K562 (cell line): ENCODE measurements around the gene CACNG1. TPM values are rescaled to one million over a fixed set of nuclear protein-coding genes. Genes with fewer than 3 reads are reported as not detected.

Source experiments
- ATAC-seq: fragments of 200-7000 bp; cut with Tn5 transposase; 3 replicates; pipeline ENCODE4 v1.9.1; 2020; ENCODE audit warnings: moderate library complexity
- BruUV-seq: library from RNA; stranded (reverse); fragments of 400-500 nt; replicated peaks from 2 replicates; lab custom pipeline; 2021; lab: Mats Ljungman, UMichigan
- CTCF ChIA-PET: fragments of 300-600 bp; formaldehyde crosslinking; extraction: SDS; loops from one replicate; lab custom pipeline; 2021; ENCODE audit warnings: low intra/inter-chr PET ratio; lab: Yijun Ruan, JAX
- POLR2A ChIA-PET: fragments of 300-600, 350-650 bp; sonication (Branson Sonifier 250); formaldehyde crosslinking; extraction: SDS; loops from one replicate; lab custom pipeline; 2021; ENCODE audit warnings: antibody characterized with exemption, inconsistent platforms; lab: Yijun Ruan, JAX
- DNase-seq, 4 experiments: peaks; one replicate each; pipeline versions ENCODE4 v3.0.0 to v3.0.0-alpha.2; 2011 to 2018; ENCODE audit warnings: low spot score in 3 of 4, mixed read lengths in 3 of 4; ENCODE audit errors: extremely low read depth in 1 of 4
- FAIRE-seq: peaks from 2 replicates; lab custom pipeline; 2011; peaks lifted over from hg19 to GRCh38; lab: Jason Lieb, UNC
- H2AFZ ChIP-seq: 2 replicates; pipeline ENCODE4 v1.6.0; 2011; ENCODE audit warnings: low read depth, low read length, control low read depth, inconsistent platforms
- H3K27ac ChIP-seq: fragments of 200-600 bp; 3 replicates; pipeline ENCODE4 v1.8.0; 2011; ENCODE audit warnings: low read depth, mild to moderate bottlenecking, control low read depth, inconsistent platforms, low read length, moderate library complexity, mixed read lengths; ENCODE audit errors: extremely low read depth
- H3K27me3 ChIP-seq, 2 experiments: fragments of 300-600 bp in 1 of 2; 2 replicates in 1 of 2; 3 replicates in 1 of 2; pipeline versions ENCODE4 v1.6.0 to v1.8.0; 2011; ENCODE audit warnings: inconsistent platforms in 2 of 2, low read length in 2 of 2, mild to moderate bottlenecking in 1 of 2, mixed read lengths in 1 of 2, moderate library complexity in 1 of 2; ENCODE audit not compliant: control insufficient read depth in 2 of 2, insufficient read depth in 2 of 2
- H3K36me3 ChIP-seq: fragments of 300-600 bp; 3 replicates; pipeline ENCODE4 v1.8.0; 2011; ENCODE audit warnings: mild to moderate bottlenecking, low read length, inconsistent platforms; ENCODE audit not compliant: control insufficient read depth, insufficient read depth
- H3K4me1 ChIP-seq, 2 experiments: fragments of 200-600 bp in 1 of 2; replicated peaks in 1 of 2; 2 replicates in 1 of 2; 3 replicates in 1 of 2; pipeline versions ENCODE4 v1.5.1 to v1.8.0; 2011; ENCODE audit warnings: inconsistent platforms in 2 of 2, low read length in 2 of 2, mild to moderate bottlenecking in 1 of 2, mixed read lengths in 1 of 2, moderate library complexity in 1 of 2; ENCODE audit not compliant: control insufficient read depth in 2 of 2, insufficient read depth in 2 of 2
- H3K4me2 ChIP-seq: 2 replicates; pipeline ENCODE4 v1.6.1; 2011; ENCODE audit warnings: low read length, control low read depth, inconsistent platforms, mixed read lengths; ENCODE audit not compliant: insufficient read depth
- H3K4me3 ChIP-seq: fragments of 200-600 bp; sonication (generic), shearing (Covaris generic); 2 replicates; pipeline ENCODE4 v1.5.1; 2016; ENCODE audit warnings: control low read depth, inconsistent platforms
- H3K79me2 ChIP-seq: fragments of 200-600 bp; 3 replicates; pipeline ENCODE4 v1.8.0; 2011; ENCODE audit warnings: low read length, inconsistent platforms; ENCODE audit not compliant: control insufficient read depth, insufficient read depth
- H3K9ac ChIP-seq, 2 experiments: 2 replicates each; pipeline versions ENCODE4 v1.6.0 to v1.6.1; 2011; ENCODE audit warnings: low read depth in 2 of 2, low read length in 2 of 2, control low read depth in 1 of 2, inconsistent platforms in 1 of 2, mild to moderate bottlenecking in 1 of 2, mixed read lengths in 1 of 2; ENCODE audit not compliant: insufficient read depth in 1 of 2
- H3K9me1 ChIP-seq: one replicate; pipeline ENCODE4 v1.6.0; 2011; ENCODE audit warnings: inconsistent platforms, mild to moderate bottlenecking, low read length, moderate library complexity; ENCODE audit not compliant: control insufficient read depth, insufficient read depth
- H3K9me3 ChIP-seq: replicated peaks from 2 replicates; pipeline ENCODE4 v1.5.1; 2011; ENCODE audit warnings: low read depth, low read length, inconsistent platforms; ENCODE audit not compliant: control insufficient read depth, insufficient read depth
- H4K20me1 ChIP-seq: replicated peaks from 2 replicates; pipeline ENCODE4 v1.6.1; 2011; ENCODE audit warnings: low read length, inconsistent platforms, mixed read lengths; ENCODE audit not compliant: control insufficient read depth, insufficient read depth
- FOXK1 ChIP-seq: sonication (generic); formaldehyde crosslinking; IDR thresholded peaks from 2 replicates; pipeline ENCODE4 v1.8.0; 2022; ENCODE audit warnings: missing genetic modification reagents, mild to moderate bottlenecking, borderline replicate concordance
- MAFG ChIP-seq: fragments of 450-650 bp; conservative IDR thresholded peaks from 2 replicates; pipeline ENCODE4 v1.6.1; 2016; ENCODE audit warnings: missing genetic modification characterization, missing compliant biosample characterization
- MEIS2 ChIP-seq: fragments of 450-650 bp; IDR thresholded peaks from 2 replicates; pipeline ENCODE4 v1.6.1; 2014; ENCODE audit warnings: mild to moderate bottlenecking; ENCODE audit not compliant: partially characterized antibody
- NR1H2 ChIP-seq: sonication (generic); formaldehyde crosslinking; IDR thresholded peaks from 2 replicates; pipeline ENCODE4 v1.4.0; 2020; ENCODE audit warnings: mild to moderate bottlenecking, missing genetic modification reagents
- POLR2AphosphoS2 ChIP-seq: IDR thresholded peaks from 2 replicates; pipeline ENCODE4 v1.6.1; 2012; ENCODE audit warnings: low read length, improper control_type of control experiment
- PURB ChIP-seq: sonication (generic); formaldehyde crosslinking; IDR thresholded peaks from 2 replicates; pipeline ENCODE4 v1.9.0; 2021; ENCODE audit warnings: low read depth, mild to moderate bottlenecking, missing genetic modification reagents
- STAG1 ChIP-seq: sonication (generic); formaldehyde crosslinking; IDR thresholded peaks from 2 replicates; pipeline ENCODE4 v1.5.0; 2020; ENCODE audit warnings: missing genetic modification reagents, borderline replicate concordance
- XRCC5 ChIP-seq: fragments of 200-400 bp; formaldehyde crosslinking; IDR thresholded peaks from 2 replicates; pipeline ENCODE4 v1.6.1; 2017; ENCODE audit warnings: low read depth, mild to moderate bottlenecking, low read length
- ZC3H11A ChIP-seq: IDR thresholded peaks from 2 replicates; pipeline ENCODE4 v1.6.1; 2012; ENCODE audit warnings: low read depth, low read length, improper control_type of control experiment
- ZNF282 ChIP-seq: sonication (generic); formaldehyde crosslinking; IDR thresholded peaks from 2 replicates; pipeline ENCODE4 v1.8.1; 2023; ENCODE audit warnings: missing genetic modification reagents
- WGBS: fragments of 100-300 bp; shearing (Covaris generic); methylation state at CpG from one replicate; pipeline ENCODE4 v1.1.6; 2016; ENCODE audit warnings: low coverage, mixed read lengths; ENCODE audit not compliant: insufficient coverage; ENCODE audit errors: missing lambda C conversion rate; 5-methylcytosine and 5-hydroxymethylcytosine counted together
- in situ Hi-C: fragments of 300-500 bp; cut with MboI; formaldehyde crosslinking; loops from 4 replicates; pipeline ENCODE4 v1.15.0; 2018; ENCODE audit warnings: inconsistent platforms, mixed read lengths
- intact Hi-C: fragments of 100-400 bp; cut with micrococcal nuclease; formaldehyde crosslinking; loops from 2 replicates; pipeline ENCODE4 v1.14.2; 2022
- polyA plus RNA-seq, 8 experiments: library from polyadenylated mRNA; depleted of rRNA in 4 of 8; stranded (reverse) in 5 of 8; unstranded in 3 of 8; fragments of >200 nt; fragmentation: Nextera tagmentation in 2 of 8; fragmentation: Illumina TruSeq in 1 of 8; extraction: Ambion mirVana in 2 of 8; extraction: Trizol in 1 of 8; gene quantifications; 2 replicates each; pipeline versions ENCODE4 v1.2.1 to v1.2.3, GENCODE V29; 2011 to 2014; ENCODE audit warnings: inconsistent platforms in 1 of 8, missing spikeins in 1 of 8
- total RNA-seq, 7 experiments: library from RNA; depleted of rRNA in 6 of 7; stranded (reverse); fragments of >200 nt in 6 of 7; fragmentation: Illumina TruSeq in 2 of 7; extraction: Trizol in 2 of 7; gene quantifications; 2 replicates each; pipeline versions ENCODE4 v1.2.1 to v1.2.3, GENCODE V29; 2011 to 2021; ENCODE audit warnings: low replicate concordance in 1 of 7
- TF ChIP-seq, protein P1 (sequence below): fragments of 450-650 bp; IDR thresholded peaks from 2 replicates; pipeline ENCODE4 v1.6.1; 2018; ENCODE audit not compliant: partially characterized antibody
- TF ChIP-seq, protein P2 (sequence below), 2 experiments: fragments of 450-650 bp; formaldehyde crosslinking in 1 of 2; IDR thresholded peaks; 2 replicates each; pipeline versions ENCODE4 v1.4.0 to v1.6.1; 2014 to 2020; ENCODE audit warnings: mild to moderate bottlenecking in 2 of 2, borderline replicate concordance in 1 of 2, low read depth in 1 of 2

The CACNG1 gene
- total and polyA plus RNA-seq, 9 of the 15 experiments (the other 6 are each of a cell fraction or from before 2014, with no cell fraction given), result not detected

DNA sequence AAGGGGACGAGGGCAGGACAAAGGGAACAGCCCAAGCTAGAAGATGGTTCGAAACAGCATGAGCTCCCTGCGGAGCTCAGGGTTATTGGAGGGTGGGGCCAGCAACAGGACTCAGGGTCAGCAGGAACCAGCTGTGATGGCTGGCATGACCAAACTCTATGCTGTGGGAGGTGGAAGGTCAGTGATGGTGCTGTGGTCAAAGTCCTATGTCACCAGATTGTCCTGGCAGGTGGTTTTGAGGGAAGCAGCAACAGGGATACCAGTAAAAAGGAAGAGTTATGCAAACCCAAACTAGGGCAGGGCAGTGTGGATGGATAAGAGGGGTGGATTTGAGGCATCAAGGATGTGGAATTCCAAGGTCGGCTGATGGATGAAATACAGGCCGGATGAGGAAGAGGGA, 47.4 kb upstream of the CACNG1 start:
- no peak overlapping the region for H3K9ac ChIP-seq
- in situ Hi-C loops (no loop called here), intact Hi-C loops (no loop called here)
- ATAC-seq, result no peak
- no peaks in the 10 kb centered on the region for H4K20me1 ChIP-seq
- no peaks in the 10 kb centered on the region for H3K36me3 ChIP-seq
- no peak for DNase-seq
- peaks cover 15 to 59% of the 10 kb centered on the region in 2 experiments for H3K27me3 ChIP-seq
- no peaks in the 10 kb centered on the region for H3K9me1 ChIP-seq
- no peaks in the 10 kb centered on the region for H3K4me1 ChIP-seq
- H2AFZ ChIP-seq, result no peak overlapping the region
- no peak overlapping the region for H3K4me3 ChIP-seq
- H3K27ac ChIP-seq, result no peak overlapping the region
- FAIRE-seq, result no peak
- CTCF ChIA-PET, result no interaction called here
- no TSS peak for BruUV-seq
- WGBS, result 0% methylated on average over 5 of the region's 5 CpGs
- no peaks in the 10 kb centered on the region for H3K79me2 ChIP-seq
- POLR2A ChIA-PET, result interaction anchor here (0.5 to 1.4 kb wide), 2 partner anchors 9 to 30 kb away, joined by 3 to 4 read pairs; no protein-coding TSS in a partner anchor
- no peak overlapping the region for H3K4me2 ChIP-seq
- H3K9me3 ChIP-seq, result no peaks in the 10 kb centered on the region
- TF ChIP-seq STAG1 (CRISPR knock-in tag), result no peak
- TF ChIP-seq, protein P1, sequence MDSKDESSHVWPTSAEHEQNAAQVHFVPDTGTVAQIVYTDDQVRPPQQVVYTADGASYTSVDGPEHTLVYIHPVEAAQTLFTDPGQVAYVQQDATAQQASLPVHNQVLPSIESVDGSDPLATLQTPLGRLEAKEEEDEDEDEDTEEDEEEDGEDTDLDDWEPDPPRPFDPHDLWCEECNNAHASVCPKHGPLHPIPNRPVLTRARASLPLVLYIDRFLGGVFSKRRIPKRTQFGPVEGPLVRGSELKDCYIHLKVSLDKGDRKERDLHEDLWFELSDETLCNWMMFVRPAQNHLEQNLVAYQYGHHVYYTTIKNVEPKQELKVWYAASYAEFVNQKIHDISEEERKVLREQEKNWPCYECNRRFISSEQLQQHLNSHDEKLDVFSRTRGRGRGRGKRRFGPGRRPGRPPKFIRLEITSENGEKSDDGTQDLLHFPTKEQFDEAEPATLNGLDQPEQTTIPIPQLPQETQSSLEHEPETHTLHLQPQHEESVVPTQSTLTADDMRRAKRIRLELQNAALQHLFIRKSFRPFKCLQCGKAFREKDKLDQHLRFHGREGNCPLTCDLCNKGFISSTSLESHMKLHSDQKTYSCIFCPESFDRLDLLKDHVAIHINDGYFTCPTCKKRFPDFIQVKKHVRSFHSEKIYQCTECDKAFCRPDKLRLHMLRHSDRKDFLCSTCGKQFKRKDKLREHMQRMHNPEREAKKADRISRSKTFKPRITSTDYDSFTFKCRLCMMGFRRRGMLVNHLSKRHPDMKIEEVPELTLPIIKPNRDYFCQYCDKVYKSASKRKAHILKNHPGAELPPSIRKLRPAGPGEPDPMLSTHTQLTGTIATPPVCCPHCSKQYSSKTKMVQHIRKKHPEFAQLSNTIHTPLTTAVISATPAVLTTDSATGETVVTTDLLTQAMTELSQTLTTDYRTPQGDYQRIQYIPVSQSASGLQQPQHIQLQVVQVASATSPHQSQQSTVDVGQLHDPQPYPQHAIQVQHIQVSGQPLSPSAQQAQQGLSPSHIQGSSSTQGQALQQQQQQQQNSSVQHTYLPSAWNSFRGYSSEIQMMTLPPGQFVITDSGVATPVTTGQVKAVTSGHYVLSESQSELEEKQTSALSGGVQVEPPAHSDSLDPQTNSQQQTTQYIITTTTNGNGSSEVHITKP, result no peak
- TF ChIP-seq, protein P2, sequence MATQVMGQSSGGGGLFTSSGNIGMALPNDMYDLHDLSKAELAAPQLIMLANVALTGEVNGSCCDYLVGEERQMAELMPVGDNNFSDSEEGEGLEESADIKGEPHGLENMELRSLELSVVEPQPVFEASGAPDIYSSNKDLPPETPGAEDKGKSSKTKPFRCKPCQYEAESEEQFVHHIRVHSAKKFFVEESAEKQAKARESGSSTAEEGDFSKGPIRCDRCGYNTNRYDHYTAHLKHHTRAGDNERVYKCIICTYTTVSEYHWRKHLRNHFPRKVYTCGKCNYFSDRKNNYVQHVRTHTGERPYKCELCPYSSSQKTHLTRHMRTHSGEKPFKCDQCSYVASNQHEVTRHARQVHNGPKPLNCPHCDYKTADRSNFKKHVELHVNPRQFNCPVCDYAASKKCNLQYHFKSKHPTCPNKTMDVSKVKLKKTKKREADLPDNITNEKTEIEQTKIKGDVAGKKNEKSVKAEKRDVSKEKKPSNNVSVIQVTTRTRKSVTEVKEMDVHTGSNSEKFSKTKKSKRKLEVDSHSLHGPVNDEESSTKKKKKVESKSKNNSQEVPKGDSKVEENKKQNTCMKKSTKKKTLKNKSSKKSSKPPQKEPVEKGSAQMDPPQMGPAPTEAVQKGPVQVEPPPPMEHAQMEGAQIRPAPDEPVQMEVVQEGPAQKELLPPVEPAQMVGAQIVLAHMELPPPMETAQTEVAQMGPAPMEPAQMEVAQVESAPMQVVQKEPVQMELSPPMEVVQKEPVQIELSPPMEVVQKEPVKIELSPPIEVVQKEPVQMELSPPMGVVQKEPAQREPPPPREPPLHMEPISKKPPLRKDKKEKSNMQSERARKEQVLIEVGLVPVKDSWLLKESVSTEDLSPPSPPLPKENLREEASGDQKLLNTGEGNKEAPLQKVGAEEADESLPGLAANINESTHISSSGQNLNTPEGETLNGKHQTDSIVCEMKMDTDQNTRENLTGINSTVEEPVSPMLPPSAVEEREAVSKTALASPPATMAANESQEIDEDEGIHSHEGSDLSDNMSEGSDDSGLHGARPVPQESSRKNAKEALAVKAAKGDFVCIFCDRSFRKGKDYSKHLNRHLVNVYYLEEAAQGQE (IDR thresholded peaks at IDR 0.05; ENCODE audit: borderline replicate concordance), result no peak
- TF ChIP-seq, protein P2 (CRISPR knock-in tag; IDR thresholded peaks at IDR 0.05; ENCODE audit: low read depth), result no peak
- TF ChIP-seq MEIS2, result no peak
- TF ChIP-seq POLR2AphosphoS2, result no peak
- TF ChIP-seq MAFG (tag), result no peak
- TF ChIP-seq PURB (CRISPR knock-in tag), result no peak
- TF ChIP-seq FOXK1 (CRISPR knock-in tag), result no peak
- no peak for TF ChIP-seq NR1H2 (CRISPR knock-in tag)
- no peak for TF ChIP-seq ZNF282 (CRISPR knock-in tag)
- TF ChIP-seq ZC3H11A, result no peak
- no peak for TF ChIP-seq XRCC5
